ENCODE results near the gene LRP2.

Gene LRP2

DNA sequence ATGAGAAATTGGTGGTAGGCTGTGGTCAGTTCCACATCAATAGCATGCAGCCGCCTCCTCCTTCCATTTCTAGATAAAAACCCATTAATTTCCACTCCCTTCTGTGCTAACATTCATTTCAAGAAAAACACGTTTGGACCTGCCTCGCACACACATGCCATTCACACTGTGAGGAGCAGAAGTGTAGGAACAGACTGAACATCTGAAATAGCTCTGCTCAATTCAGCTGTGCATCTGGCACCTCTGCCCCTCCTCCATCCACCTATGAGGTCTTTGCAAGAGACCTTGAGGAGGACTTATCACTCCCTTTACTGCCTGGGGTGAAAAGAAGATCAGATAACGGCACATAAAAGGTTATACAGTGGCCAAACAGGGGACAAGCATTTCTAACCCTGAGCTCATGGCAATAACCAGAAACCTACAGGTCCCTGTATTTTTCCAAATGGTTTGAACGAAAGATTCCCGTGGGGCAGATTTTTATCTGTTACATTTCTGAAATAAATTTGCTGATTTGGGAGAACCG lies 30.8 kb upstream of the LRP2 start:
- CTCF ChIA-PET: interaction anchor here (0.6 to 1.5 kb wide), 4 partner anchors 261 to 1547 kb away, joined by 3 to 6 read pairs (median 5); no protein-coding TSS in a partner anchor
- TF ChIP-seq, protein P1, sequence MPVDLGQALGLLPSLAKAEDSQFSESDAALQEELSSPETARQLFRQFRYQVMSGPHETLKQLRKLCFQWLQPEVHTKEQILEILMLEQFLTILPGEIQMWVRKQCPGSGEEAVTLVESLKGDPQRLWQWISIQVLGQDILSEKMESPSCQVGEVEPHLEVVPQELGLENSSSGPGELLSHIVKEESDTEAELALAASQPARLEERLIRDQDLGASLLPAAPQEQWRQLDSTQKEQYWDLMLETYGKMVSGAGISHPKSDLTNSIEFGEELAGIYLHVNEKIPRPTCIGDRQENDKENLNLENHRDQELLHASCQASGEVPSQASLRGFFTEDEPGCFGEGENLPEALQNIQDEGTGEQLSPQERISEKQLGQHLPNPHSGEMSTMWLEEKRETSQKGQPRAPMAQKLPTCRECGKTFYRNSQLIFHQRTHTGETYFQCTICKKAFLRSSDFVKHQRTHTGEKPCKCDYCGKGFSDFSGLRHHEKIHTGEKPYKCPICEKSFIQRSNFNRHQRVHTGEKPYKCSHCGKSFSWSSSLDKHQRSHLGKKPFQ (tag by site-specific recombination; IDR thresholded peaks at IDR 0.05): peak; percentile 18; the same call in 1 of the 2 replicates
- TF ChIP-seq TCF7L2 (IDR thresholded peaks at IDR 0.05; ENCODE audit: borderline replicate concordance, low read depth, low read length): peak; percentile 88
- peak; percentile 33; the same call in 1 of the 2 replicates for TF ChIP-seq TRIM28 (IDR thresholded peaks at IDR 0.05; ENCODE audit: borderline replicate concordance, low read length)
- no peak for TF ChIP-seq ZIC2 (tag by site-specific recombination; IDR thresholded peaks at IDR 0.05)
- TF ChIP-seq ZBTB20 (tag by site-specific recombination; IDR thresholded peaks at IDR 0.05): peak; percentile 41; the same call in 1 of the 2 replicates
- TF ChIP-seq KLF7 (tag by site-specific recombination; IDR thresholded peaks at IDR 0.05; ENCODE audit: borderline replicate concordance): no peak
- peak; percentile 43; the same call in 1 of the 2 replicates for TF ChIP-seq WT1 (tag by site-specific recombination; IDR thresholded peaks at IDR 0.05)
- no peaks in the 10 kb centered on the region for H3K9me3 ChIP-seq (ENCODE audit: control insufficient read depth, insufficient read depth, low read depth, low read length)
- H3K27ac ChIP-seq (ENCODE audit: extremely low read depth, low read depth, low read length): no peak overlapping the region
- POLR2A ChIA-PET: no interaction called here
- no peaks in the 10 kb centered on the region; the same call in 1 of the 2 replicates for H3K4me1 ChIP-seq (ENCODE audit: control insufficient read depth, insufficient read depth, low read length)
- no peak overlapping the region for H3K4me3 ChIP-seq (ENCODE audit: low read depth, low read length)
- no peaks in the 10 kb centered on the region for H3K36me3 ChIP-seq (ENCODE audit: control insufficient read depth in 2 of 2, insufficient read depth in 1 of 2, low read length in 2 of 2)

DNA sequence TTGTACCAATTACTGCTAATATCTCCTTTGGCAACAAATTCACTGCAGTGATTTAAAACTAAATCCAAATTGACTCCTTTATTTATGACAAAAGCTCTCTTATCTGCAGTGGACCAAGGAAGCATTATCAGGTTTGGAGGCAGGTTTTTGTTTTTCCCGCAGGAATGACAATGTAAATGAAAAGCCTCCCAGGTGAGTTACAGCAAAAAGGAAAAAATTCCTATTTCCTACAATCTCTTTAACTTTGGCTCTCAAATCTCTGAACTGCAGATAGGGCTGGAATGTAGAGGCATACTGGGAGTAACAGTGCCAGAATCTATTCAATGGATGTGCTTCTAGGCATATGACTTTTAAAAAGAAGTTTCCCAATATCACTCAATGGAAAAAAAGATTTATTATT lies 28.9 kb upstream of the LRP2 start:
- Histone ChIP-seq H3K27ac (ENCODE audit: extremely low read depth, low read depth, low read length) (no peak overlapping the region), H3K4me1 (ENCODE audit: control insufficient read depth, insufficient read depth, low read length) (no peaks in the 10 kb centered on the region; the same call in 1 of the 2 replicates), H3K9me3 (ENCODE audit: control insufficient read depth, insufficient read depth, low read depth, low read length) (no peaks in the 10 kb centered on the region), H3K4me3 (ENCODE audit: low read depth, low read length) (no peak overlapping the region), H3K36me3 (ENCODE audit: control insufficient read depth in 2 of 2, insufficient read depth in 1 of 2, low read length in 2 of 2) (no peaks in the 10 kb centered on the region)
- ChIA-PET POLR2A (no interaction called here), CTCF (interaction anchor here (1.1 kb wide), 1 partner anchor 249 kb away, joined by 3 read pairs; no protein-coding TSS in a partner anchor)
- TF ChIP-seq ZNF24 (tag by site-specific recombination; IDR thresholded peaks at IDR 0.05) (no peak), ZNF311 (tag by site-specific recombination; IDR thresholded peaks at IDR 0.05; ENCODE audit: borderline replicate concordance) (no peak), ZNF426 (tag by site-specific recombination; IDR thresholded peaks at IDR 0.05) (no peak), WT1 (tag by site-specific recombination; IDR thresholded peaks at IDR 0.05) (no peak), RBAK (tag by site-specific recombination; IDR thresholded peaks at IDR 0.05) (no peak), GLIS1 (tag by site-specific recombination; IDR thresholded peaks at IDR 0.05) (no peak), ZNF366 (tag by site-specific recombination; conservative IDR thresholded peaks at IDR 0.05) (no peak), BCL11A (tag by site-specific recombination; IDR thresholded peaks at IDR 0.05; ENCODE audit: low read depth) (no peak), ZNF23 (tag by site-specific recombination; IDR thresholded peaks at IDR 0.05; ENCODE audit: borderline replicate concordance) (no peak), KLF9 (tag by site-specific recombination; IDR thresholded peaks at IDR 0.05; ENCODE audit: low read depth) (no peak), BCL11B (tag by site-specific recombination; IDR thresholded peaks at IDR 0.05; ENCODE audit: low read depth) (no peak), ZNF416 (tag by site-specific recombination; IDR thresholded peaks at IDR 0.05) (no peak), ZNF621 (tag by site-specific recombination; IDR thresholded peaks at IDR 0.05) (no peak), ZNF777 (tag by site-specific recombination; IDR thresholded peaks at IDR 0.05; ENCODE audit: borderline replicate concordance) (no peak)
- TF ChIP-seq, protein P2, sequence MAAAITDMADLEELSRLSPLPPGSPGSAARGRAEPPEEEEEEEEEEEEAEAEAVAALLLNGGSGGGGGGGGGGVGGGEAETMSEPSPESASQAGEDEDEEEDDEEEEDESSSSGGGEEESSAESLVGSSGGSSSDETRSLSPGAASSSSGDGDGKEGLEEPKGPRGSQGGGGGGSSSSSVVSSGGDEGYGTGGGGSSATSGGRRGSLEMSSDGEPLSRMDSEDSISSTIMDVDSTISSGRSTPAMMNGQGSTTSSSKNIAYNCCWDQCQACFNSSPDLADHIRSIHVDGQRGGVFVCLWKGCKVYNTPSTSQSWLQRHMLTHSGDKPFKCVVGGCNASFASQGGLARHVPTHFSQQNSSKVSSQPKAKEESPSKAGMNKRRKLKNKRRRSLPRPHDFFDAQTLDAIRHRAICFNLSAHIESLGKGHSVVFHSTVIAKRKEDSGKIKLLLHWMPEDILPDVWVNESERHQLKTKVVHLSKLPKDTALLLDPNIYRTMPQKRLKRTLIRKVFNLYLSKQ (tag by site-specific recombination; IDR thresholded peaks at IDR 0.05; ENCODE audit: borderline replicate concordance): no peak
- TF ChIP-seq, protein P3, sequence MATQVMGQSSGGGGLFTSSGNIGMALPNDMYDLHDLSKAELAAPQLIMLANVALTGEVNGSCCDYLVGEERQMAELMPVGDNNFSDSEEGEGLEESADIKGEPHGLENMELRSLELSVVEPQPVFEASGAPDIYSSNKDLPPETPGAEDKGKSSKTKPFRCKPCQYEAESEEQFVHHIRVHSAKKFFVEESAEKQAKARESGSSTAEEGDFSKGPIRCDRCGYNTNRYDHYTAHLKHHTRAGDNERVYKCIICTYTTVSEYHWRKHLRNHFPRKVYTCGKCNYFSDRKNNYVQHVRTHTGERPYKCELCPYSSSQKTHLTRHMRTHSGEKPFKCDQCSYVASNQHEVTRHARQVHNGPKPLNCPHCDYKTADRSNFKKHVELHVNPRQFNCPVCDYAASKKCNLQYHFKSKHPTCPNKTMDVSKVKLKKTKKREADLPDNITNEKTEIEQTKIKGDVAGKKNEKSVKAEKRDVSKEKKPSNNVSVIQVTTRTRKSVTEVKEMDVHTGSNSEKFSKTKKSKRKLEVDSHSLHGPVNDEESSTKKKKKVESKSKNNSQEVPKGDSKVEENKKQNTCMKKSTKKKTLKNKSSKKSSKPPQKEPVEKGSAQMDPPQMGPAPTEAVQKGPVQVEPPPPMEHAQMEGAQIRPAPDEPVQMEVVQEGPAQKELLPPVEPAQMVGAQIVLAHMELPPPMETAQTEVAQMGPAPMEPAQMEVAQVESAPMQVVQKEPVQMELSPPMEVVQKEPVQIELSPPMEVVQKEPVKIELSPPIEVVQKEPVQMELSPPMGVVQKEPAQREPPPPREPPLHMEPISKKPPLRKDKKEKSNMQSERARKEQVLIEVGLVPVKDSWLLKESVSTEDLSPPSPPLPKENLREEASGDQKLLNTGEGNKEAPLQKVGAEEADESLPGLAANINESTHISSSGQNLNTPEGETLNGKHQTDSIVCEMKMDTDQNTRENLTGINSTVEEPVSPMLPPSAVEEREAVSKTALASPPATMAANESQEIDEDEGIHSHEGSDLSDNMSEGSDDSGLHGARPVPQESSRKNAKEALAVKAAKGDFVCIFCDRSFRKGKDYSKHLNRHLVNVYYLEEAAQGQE (tag by site-specific recombination; IDR thresholded peaks at IDR 0.05): no peak

Measured in HEK293 (cell line).